Measurements from ENCODE around the gene ZFYVE9.
"Not testable (repeated sequence)": the region's sequence is repeated elsewhere in the genome, so short reads cannot be mapped to it uniquely, and the experiment has no call there.

The ZFYVE9 gene

DNA sequence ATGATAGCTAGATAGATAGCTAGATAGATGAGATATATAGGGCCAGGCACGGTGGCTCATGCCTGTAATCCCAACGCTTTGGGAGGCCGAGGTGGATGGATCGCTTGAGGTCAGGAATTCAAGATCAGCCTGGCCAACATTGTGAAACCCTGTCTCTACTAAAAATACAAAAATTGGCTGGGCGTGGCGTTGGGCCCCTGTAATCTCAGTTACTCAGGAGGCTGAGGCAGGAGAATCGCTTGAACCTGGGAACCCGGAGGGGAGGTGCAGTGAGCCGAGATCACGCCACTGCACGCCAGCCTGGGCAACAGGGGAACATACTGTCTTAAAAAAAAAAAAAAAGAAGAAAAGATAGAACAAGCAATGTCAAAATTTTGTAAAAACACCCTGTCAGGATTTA, 8.6 kb downstream of the ZFYVE9 start:
- DNase-seq, result not testable (repeated sequence)

DNA sequence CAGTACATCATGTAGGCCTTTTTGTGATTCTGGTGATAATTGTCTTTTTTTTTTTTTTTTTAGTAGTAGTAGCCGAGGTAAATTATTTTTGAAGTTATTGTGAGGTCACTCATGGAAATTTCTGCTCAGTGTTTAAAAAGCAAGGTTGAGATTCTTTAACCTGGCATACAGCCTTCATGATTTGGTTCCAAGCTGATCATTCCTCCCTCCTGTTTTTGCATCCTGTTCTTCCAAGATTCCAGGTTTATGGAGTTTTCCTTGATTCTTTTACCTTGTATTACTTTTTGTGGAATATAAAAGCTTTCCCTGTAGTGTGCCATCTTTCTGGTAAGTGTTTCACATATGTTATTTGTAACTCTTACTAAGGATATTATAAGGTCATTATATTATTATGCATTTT, 9.1 kb downstream of the ZFYVE9 start:
- no peak for DNase-seq

DNA sequence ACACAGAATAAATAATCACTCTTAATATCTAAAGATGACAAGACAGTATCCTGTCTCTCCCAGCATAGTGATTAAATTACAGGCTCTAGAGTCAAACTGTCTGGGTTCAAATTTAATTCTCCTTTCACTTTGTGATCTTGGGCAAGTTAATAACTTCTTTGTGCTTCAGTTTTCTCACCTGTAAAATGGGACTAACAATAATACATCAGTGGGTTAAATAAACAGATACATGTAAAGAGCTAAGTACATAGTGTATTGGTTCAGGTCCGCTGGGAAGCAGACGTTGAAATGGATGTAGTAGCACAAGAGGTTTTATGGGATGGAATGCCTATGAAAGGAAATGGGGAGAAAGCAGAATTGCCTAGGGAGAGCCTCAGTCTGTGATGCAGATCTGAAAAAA, 10.7 kb downstream of the ZFYVE9 start:
- no peak for DNase-seq

DNA sequence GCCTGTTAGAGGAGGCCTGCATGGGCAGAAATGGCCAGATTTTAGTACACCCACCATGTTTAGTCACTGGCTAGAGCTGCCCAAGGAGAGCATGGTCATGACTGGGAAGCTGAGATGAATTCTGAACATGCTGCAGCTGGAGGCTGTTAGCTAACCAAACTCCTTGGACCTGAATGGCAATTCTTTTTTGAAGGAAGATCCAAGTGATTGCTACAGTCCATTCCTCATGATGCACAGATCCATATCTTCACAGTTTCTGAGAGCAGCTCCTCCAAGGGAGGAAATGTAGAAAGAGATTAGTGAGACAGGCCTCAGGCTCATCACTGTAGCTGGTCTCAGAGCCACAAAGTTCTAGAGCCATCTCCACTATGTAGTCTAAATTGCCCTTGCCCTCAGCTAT, 11.1 kb downstream of the ZFYVE9 start:
- no peak for DNase-seq

DNA sequence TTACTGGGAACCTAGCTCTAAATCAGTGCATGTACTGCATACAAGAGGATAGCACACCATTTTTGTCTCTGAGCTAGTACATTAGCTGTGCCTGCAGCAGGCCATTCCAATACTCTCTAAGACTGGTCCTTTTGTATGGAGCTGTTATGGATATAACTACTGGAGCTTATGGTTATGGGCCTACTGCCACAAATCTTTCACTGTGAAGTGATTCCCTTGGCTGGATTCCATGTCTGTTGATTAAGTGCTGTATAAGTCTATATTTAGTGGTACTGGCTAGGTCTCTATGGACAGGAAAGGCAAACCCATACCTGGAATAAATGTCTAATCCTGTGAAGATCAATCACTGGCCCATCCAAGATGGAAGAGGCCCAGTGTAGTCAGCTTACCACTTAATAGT, 12.0 kb downstream of the ZFYVE9 start:
- no peak for DNase-seq

DNA sequence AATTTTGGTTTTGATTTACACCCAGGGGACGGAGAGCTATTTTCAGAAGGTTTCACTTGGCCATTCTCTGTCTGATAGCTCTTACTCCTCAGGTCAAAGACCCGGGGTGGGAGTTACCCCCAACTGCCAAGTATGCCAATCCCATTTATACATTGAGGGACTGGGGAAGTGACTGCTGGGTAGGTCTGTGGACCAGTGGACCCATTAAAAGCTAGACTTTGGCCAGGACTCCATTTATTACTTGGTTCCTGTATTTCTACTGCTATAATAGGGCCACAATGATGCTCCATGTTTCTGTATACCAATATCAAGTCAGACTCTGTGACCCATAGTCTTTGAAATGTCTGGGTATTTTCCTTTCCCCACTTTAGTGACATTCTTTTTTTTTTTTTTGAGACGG, 14.6 kb downstream of the ZFYVE9 start:
- DNase-seq, result no peak

DNA sequence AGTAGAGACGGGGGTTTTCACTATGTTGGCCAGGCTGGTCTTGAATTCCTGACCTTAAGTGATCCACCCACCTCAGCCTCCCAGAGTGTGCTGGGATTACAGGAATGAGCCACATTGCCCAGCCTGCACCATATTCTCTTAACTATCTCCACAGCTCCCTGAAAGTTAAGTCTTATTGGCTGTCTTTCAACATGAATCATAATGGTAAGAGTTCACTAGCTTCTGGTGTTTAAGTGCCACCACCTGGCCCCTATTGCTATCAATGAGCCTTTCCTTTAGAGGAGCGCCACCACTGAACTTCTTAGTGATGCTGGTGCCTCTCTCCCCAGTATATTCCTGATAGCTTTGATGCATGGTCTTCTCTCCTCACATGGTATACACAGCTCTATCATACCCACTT, 15.7 kb downstream of the ZFYVE9 start:
- DNase-seq, result no peak

DNA sequence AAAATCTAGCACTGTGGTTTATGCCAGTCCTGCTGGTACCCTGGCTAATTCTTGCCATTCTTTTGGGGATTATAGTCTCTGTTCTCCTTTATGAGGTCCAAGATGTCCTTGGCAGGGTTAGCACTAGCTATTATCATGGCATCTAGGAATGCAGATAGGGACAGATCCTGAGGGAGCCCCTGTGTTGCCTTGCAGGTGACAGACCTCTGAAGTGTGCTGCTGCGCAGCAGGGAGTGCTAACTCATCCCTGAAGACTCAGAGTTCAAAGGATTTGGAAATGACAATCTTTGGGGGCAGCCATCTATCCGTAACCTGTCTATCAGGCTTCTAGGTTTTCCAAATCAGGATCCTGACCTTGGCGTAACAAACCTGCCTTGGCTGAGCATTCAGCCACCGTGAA, 16.3 kb downstream of the ZFYVE9 start:
- DNase-seq, result no peak

DNA sequence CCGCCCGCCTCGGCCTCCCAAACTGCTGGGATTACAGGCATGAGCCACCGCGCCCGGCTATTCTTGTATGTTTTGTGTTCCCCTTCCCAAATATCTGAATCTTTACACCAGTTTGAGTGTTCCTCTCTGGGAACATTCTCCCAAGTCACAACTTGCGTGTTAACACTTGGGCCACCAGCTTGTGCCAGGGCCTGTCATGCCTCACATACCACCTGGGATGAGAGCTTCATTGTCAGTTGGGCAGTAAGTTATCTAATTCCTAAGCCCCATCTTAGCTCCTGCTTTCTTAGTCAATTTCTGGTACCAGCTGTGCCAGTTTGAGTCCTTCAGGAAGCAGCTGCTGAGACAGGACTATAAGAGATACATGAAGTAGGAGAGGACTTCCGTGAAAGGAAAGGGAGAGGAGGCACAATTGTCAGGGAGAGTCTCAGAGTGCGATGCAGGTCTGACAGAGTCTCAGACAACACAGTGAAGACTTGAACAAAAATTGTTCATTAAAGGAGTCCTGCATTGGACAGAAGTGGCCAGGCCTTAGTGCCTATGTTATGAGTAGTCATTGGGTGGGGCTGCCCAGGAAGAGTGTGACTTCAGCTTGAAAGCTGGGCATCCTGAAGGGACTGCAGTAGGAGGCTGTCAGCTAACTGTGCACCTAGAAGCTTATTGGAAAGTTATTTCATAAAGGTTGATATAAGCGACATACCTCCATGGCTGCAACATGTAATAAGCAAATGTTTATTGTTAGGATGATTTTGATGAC, 17.3 kb downstream of the ZFYVE9 start:
- no peak for DNase-seq

DNA sequence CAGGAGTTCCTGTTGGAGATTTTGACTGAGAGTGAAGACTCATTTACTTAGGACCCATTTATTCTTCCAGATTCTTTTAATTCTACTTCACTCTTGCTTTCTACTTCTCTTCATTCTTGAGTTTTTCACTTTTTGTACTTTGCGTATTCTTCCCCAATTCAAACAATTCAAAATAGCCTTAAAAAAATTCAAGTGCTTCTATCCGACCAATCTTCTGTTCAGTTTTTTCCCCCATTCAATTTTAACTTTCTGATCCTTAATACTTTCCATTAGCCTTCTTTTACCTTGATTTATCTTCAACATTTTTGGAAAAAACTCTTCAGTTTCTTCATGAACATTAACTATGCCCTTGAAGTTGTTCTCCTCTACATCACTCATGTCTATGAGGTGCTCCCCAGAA, 21.1 kb downstream of the ZFYVE9 start:
- no peak for DNase-seq

DNA sequence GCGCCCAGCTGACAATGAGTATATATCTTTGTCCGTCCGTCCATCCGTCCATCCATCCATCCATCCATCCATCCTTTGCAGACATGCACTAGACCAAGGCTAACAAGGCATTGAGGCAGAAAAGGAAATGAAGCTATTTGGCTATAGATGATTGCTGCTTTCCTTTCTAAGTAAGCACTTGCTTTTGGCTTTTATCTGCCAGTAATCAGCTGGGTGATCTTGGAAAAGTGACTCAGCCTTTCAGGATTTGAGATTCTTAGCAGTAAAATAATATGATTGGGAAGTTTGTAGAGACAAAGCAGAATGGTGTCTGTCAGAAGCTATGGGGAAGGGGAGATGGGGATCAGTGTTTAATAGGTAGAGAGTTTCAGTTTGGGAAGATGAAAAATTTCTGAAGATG, 22.7 kb downstream of the ZFYVE9 start:
- DNase-seq, result no peak

DNA sequence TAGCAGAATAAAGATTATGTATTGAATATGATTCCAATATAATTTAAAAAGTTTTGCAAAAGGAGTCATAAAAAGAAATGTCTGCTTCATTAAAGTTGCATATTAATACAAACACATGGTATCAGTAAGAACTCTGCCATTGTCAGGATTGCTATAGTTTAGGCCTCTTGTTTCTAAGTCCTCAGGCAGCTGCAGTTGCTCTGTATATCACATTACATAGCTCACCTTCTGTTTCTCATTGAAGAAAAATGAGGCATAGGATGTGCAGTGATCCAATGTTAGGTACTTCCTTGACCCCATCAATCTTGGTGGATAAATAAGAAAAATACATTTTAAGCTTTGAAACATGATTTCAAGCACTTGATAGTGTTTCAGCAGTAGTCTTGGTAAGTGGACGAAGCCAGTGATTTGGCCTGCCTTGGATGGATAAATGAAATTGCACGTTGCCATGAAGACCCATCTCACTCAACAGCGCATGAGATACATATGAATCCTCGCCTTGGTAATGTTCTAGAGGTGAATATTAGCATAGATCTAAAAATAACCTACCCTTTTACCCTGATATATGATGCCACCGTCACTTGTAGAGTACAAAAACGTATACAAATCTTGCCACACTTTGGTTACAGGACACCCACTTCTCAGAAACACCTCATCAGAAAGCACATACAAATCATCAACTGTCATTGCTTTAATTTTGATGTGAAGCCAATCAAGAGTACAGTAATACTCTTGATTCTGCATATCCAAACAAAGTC, 25.3 kb downstream of the ZFYVE9 start:
- no peak for DNase-seq

DNA sequence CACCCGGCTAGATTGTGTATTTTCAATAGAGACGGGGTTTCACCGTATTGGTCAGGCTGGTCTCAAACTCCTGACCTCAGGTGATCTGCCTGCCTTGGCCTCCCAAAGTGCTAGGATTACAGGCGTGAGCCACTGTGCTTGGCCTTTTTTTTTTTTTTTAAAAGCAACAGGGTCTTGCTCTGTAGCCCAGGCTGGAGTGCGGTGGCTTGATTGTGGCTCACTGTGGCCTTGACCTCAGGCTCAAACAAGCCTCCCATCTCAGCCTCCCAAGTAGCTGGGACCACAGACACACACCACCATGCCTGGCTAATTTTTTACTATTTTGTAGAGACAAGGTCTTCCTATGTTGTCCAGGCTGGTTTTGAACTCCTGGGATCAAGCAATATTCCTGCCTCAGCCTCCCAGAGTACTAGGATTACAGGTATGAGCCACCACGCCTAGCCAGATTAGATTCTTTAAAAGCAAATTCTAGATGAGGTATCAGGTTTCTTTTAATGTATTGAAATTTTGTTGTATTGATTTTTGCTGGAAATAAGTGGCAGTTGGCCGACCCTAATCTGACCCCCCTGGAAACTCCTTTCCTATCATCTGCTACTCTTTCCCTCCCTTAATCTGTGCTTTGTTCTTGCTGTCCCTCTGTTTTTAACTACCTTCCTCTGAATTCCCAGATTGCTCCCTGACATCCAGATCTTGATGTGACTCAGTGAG, 26.6 kb downstream of the ZFYVE9 start:
- no peak for DNase-seq

DNA sequence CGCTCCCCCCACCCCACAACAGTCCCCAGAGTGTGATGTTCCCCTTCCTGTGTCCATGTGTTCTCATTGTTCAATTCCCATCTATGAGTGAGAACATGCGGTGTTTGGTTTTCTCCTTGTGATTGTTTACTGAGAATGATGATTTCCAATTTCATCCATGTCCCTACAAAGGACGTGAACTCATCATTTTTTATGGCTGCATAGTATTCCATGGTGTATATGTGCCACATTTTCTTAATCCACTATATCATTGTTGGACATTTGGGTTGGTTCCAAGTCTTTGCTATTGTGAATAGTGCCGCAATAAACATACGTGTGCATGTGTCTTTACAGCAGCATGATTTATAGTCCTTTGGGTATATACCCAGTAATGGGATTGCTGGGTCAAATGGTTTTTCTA, 29.3 kb downstream of the ZFYVE9 start:
- not testable (repeated sequence) for DNase-seq

DNA sequence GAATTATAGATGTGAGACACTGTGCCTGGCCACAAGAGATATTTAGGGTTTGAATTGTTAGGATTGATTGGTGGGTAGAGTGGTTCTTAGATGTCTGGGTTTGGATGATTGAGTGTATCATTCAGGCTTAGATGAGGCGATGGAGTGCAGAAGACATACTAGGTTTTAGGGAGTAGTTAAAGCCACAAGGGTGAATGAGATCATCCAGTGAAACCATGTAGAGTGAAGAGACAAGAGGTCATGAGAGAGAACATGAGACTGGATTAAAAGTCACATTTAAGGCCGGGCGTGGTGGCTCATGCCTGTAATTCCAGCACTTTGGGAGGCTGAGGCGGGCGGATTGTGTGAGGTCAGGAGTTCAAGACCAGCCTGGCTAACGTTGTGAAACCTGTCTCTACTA, 37.2 kb downstream of the ZFYVE9 start:
- no peak for DNase-seq

DNA sequence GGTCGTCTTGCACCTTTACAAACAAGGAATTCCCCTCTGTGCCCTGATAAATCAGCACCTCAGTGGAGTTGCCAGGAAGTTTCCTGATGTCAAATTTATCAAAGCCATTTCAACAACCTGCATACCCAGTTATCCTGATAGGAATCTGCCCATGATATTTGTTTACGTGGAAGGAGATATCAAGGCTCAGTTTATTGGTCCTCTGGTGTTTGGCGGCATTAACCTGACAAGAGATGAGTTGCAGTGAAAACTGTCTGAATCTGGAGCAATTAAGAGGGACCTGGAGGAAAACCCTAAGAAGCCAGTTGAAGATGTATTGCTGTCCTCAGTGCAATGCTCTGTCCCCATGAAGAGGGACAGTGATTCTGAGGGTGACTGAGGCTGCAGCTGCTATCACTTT, 38.3 kb downstream of the ZFYVE9 start:
- no peak for DNase-seq

DNA sequence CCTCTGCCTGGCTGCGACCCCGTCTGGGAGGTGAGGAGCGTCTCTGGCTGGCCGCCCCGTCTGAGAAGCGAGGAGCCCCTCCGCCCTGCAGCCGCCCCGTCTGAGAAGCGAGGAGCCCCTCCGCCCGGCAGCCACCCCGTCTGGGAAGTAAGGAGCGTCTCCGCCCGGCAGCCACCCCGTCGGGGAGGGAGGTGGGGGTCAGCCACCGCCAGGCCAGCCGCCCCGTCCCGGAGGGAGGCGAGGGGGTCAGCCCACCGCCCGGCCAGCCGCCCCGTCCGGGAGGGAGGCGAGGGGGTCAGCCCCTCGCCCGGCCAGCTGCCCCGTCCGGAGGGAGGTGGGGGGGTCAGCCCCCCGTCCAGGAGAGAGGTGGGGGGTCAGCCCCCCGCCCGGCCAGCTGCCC, 39.9 kb downstream of the ZFYVE9 start:
- DNase-seq, result not testable (repeated sequence)

DNA sequence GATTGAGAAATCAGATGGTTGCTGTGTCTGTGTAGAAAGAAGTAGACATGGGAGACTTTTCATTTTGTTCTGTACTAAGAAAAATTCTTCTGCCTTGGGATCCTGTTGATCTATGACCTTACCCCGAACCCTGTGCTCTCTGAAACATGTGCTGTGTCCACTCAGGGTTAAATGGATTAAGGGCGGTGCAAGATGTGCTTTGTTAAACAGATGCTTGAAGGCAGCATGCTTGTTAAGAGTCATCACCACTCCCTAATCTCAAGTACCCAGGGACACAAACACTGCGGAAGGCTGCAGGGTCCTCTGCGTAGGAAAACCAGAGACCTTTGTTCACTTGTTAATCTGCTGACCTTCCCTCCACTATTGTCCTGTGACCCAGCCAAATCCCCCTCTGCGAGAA, 40.4 kb downstream of the ZFYVE9 start:
- DNase-seq, result not testable (repeated sequence)

DNA sequence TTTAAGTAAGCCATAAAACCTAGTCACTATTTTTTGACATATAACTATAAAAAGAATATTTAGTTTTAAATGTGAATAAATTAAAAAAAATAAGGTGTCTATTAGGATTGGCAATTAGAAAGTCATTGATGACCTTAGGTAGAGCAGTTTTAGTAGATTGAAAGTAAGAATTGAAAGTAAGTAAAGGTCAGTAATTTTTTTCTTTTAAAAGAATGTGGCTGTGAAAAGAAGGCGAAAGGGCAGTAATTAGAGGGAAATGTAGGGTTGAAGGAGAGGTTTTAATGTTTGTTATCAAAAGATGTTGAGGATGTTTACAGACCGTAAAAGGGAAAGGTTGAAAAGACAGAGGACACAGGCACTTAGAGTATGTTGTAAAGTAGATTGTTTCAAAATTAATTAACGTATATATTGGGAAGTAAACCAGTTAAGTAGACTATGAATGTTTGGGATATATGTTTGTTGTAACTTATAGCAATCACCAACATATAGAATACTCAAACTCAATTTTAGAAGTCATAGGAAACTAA, 41.0 kb downstream of the ZFYVE9 start:
- DNase-seq, result no peak

DNA sequence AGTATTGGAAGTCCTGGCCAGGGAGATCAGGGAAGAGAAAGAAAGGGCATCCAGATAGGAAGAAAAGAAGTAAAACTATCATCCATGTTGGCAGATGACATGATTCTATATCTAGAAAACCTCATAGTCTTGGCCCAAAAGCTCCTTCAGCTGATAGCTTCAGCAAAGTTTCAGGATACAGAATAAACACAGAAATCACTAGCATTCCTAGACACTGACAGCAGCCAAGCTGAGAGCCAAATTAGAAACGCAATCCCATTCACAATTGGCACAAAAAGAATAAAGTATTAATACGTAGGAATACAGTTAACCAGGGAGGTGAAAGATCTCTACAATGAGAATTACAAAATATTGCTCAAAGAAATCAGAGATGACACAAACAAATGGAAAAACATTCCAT, 44.6 kb downstream of the ZFYVE9 start:
- no peak for DNase-seq

DNA sequence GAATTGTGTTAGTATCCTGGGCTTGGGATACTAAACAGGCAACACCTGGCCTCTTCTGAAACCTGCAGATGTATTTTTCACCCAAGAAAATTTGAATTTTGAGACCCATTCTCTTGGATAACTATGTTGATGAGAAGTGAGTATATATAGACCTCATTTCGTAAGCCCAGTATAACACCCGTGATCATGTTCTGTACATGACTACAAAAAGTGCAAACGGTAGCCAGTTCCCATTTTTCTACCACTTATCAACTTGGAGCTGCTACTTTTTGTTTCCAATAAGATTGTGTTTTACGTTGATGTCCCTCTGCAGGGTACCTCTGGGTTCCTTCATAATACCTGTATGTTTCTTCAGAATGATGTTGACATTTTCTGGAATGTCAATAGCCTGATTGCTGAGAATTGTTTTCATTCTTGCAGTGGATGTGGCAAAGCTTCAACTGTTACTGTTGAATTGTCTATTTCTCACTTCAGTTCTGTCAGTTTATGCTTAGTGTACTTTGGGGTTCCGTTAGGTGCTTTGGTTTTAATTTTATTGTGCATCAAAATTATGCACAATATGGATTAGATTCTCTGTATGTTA, 48.1 kb downstream of the ZFYVE9 start:
- no peak for DNase-seq

DNA sequence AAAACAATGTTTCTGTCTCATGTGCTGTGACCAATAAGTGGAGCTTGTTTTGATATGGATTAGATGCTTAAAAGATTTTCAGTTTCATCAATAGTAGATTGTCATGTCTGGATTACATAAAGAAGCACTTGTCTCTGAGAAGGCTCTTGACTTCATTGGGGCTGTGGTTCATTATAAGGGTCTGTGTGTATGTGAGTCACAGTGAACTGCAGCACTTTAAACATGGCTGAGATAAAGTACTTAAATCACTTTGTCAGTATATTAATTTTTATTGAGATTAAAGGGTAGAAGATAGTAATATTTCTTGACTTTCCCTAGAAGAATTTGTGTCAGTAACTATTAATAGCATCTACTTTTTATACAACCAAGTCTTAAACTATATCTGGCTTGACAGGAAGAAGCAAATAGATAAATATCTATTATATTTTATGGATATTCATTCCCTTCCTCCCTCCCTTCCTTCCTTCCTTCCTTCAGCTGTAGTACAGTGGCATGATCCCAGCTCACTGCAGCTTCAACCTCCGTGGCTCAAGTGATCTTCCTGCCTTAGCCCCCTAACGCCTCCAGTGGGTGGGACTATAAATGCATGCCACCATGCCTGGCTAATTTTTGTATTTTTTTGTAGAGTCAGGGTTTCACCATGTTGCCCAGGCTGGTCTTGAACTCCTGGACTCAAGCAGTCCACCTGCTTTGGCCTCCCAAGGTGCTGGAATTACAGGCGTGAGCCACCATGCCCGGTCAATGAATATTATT, 48.8 kb downstream of the ZFYVE9 start:
- no peak for DNase-seq
